K562 (cell line): Measurements from ENCODE around the gene ZDHHC14. TPM values are rescaled to one million over a fixed set of nuclear protein-coding genes. Genes with fewer than 3 reads are reported as not detected.

Source experiments
- ATAC-seq: fragments of 200-7000 bp; cut with Tn5 transposase; 3 replicates; pipeline ENCODE4 v1.9.1; 2020; ENCODE audit warnings: moderate library complexity
- BruUV-seq: library from RNA; stranded (reverse); fragments of 400-500 nt; replicated peaks from 2 replicates; lab custom pipeline; 2021; lab: Mats Ljungman, UMichigan
- CTCF ChIA-PET: fragments of 300-600 bp; formaldehyde crosslinking; extraction: SDS; loops from one replicate; lab custom pipeline; 2021; ENCODE audit warnings: low intra/inter-chr PET ratio; lab: Yijun Ruan, JAX
- POLR2A ChIA-PET: fragments of 300-600, 350-650 bp; sonication (Branson Sonifier 250); formaldehyde crosslinking; extraction: SDS; loops from one replicate; lab custom pipeline; 2021; ENCODE audit warnings: antibody characterized with exemption, inconsistent platforms; lab: Yijun Ruan, JAX
- DNase-seq, 4 experiments: peaks; one replicate each; pipeline versions ENCODE4 v3.0.0 to v3.0.0-alpha.2; 2011 to 2018; ENCODE audit warnings: low spot score in 3 of 4, mixed read lengths in 3 of 4; ENCODE audit errors: extremely low read depth in 1 of 4
- FAIRE-seq: peaks from 2 replicates; lab custom pipeline; 2011; peaks lifted over from hg19 to GRCh38; lab: Jason Lieb, UNC
- H2AFZ ChIP-seq: 2 replicates; pipeline ENCODE4 v1.6.0; 2011; ENCODE audit warnings: low read depth, low read length, control low read depth, inconsistent platforms
- H3K27ac ChIP-seq: fragments of 200-600 bp; 3 replicates; pipeline ENCODE4 v1.8.0; 2011; ENCODE audit warnings: low read depth, mild to moderate bottlenecking, control low read depth, inconsistent platforms, low read length, moderate library complexity, mixed read lengths; ENCODE audit errors: extremely low read depth
- H3K27me3 ChIP-seq, 2 experiments: fragments of 300-600 bp in 1 of 2; 2 replicates in 1 of 2; 3 replicates in 1 of 2; pipeline versions ENCODE4 v1.6.0 to v1.8.0; 2011; ENCODE audit warnings: inconsistent platforms in 2 of 2, low read length in 2 of 2, mild to moderate bottlenecking in 1 of 2, mixed read lengths in 1 of 2, moderate library complexity in 1 of 2; ENCODE audit not compliant: control insufficient read depth in 2 of 2, insufficient read depth in 2 of 2
- H3K36me3 ChIP-seq: fragments of 300-600 bp; 3 replicates; pipeline ENCODE4 v1.8.0; 2011; ENCODE audit warnings: mild to moderate bottlenecking, low read length, inconsistent platforms; ENCODE audit not compliant: control insufficient read depth, insufficient read depth
- H3K4me1 ChIP-seq, 2 experiments: fragments of 200-600 bp in 1 of 2; replicated peaks in 1 of 2; 2 replicates in 1 of 2; 3 replicates in 1 of 2; pipeline versions ENCODE4 v1.5.1 to v1.8.0; 2011; ENCODE audit warnings: inconsistent platforms in 2 of 2, low read length in 2 of 2, mild to moderate bottlenecking in 1 of 2, mixed read lengths in 1 of 2, moderate library complexity in 1 of 2; ENCODE audit not compliant: control insufficient read depth in 2 of 2, insufficient read depth in 2 of 2
- H3K4me2 ChIP-seq: 2 replicates; pipeline ENCODE4 v1.6.1; 2011; ENCODE audit warnings: low read length, control low read depth, inconsistent platforms, mixed read lengths; ENCODE audit not compliant: insufficient read depth
- H3K4me3 ChIP-seq: fragments of 200-600 bp; sonication (generic), shearing (Covaris generic); 2 replicates; pipeline ENCODE4 v1.5.1; 2016; ENCODE audit warnings: control low read depth, inconsistent platforms
- H3K79me2 ChIP-seq: fragments of 200-600 bp; 3 replicates; pipeline ENCODE4 v1.8.0; 2011; ENCODE audit warnings: low read length, inconsistent platforms; ENCODE audit not compliant: control insufficient read depth, insufficient read depth
- H3K9ac ChIP-seq, 2 experiments: 2 replicates each; pipeline versions ENCODE4 v1.6.0 to v1.6.1; 2011; ENCODE audit warnings: low read depth in 2 of 2, low read length in 2 of 2, control low read depth in 1 of 2, inconsistent platforms in 1 of 2, mild to moderate bottlenecking in 1 of 2, mixed read lengths in 1 of 2; ENCODE audit not compliant: insufficient read depth in 1 of 2
- H3K9me1 ChIP-seq: one replicate; pipeline ENCODE4 v1.6.0; 2011; ENCODE audit warnings: inconsistent platforms, mild to moderate bottlenecking, low read length, moderate library complexity; ENCODE audit not compliant: control insufficient read depth, insufficient read depth
- H3K9me3 ChIP-seq: replicated peaks from 2 replicates; pipeline ENCODE4 v1.5.1; 2011; ENCODE audit warnings: low read depth, low read length, inconsistent platforms; ENCODE audit not compliant: control insufficient read depth, insufficient read depth
- H4K20me1 ChIP-seq: replicated peaks from 2 replicates; pipeline ENCODE4 v1.6.1; 2011; ENCODE audit warnings: low read length, inconsistent platforms, mixed read lengths; ENCODE audit not compliant: control insufficient read depth, insufficient read depth
- BCLAF1 ChIP-seq, 2 experiments: fragments of 450-650 bp in 1 of 2; IDR thresholded peaks; 2 replicates each; pipeline ENCODE4 v1.6.1; 2011 to 2017; ENCODE audit warnings: low read depth in 2 of 2, antibody characterized with exemption in 1 of 2, borderline replicate concordance in 1 of 2, low read length in 1 of 2, mild to moderate bottlenecking in 1 of 2, mixed read lengths in 1 of 2; ENCODE audit not compliant: control insufficient read depth in 1 of 2
- CBFA2T2 ChIP-seq: fragments of 450-650 bp; conservative IDR thresholded peaks from 2 replicates; pipeline ENCODE4 v1.6.1; 2017; ENCODE audit warnings: mild to moderate bottlenecking
- ELF4 ChIP-seq: fragments of 450-650 bp; formaldehyde crosslinking; IDR thresholded peaks from 2 replicates; pipeline ENCODE4 v1.4.0; 2022; ENCODE audit warnings: missing genetic modification characterization
- FOXK1 ChIP-seq: sonication (generic); formaldehyde crosslinking; IDR thresholded peaks from 2 replicates; pipeline ENCODE4 v1.8.0; 2022; ENCODE audit warnings: missing genetic modification reagents, mild to moderate bottlenecking, borderline replicate concordance
- HBP1 ChIP-seq: fragments of 450-650 bp; formaldehyde crosslinking; IDR thresholded peaks from 2 replicates; pipeline ENCODE4 v1.4.0; 2022; ENCODE audit warnings: missing genetic modification characterization
- HLTF ChIP-seq: fragments of 450-650 bp; IDR thresholded peaks from 2 replicates; pipeline ENCODE4 v1.6.1; 2016
- KDM4B ChIP-seq, 2 experiments: fragments of 450-650 bp in 1 of 2; sonication (generic) in 1 of 2; IDR thresholded peaks; 2 replicates each; pipeline ENCODE4 v1.6.1; 2016 to 2017; ENCODE audit warnings: borderline replicate concordance in 2 of 2, antibody characterized with exemption in 1 of 2, low read depth in 1 of 2, mild to moderate bottlenecking in 1 of 2
- MAFK ChIP-seq: IDR thresholded peaks from 2 replicates; pipeline ENCODE4 v1.6.1; 2011; ENCODE audit warnings: low read length, improper control_type of control experiment
- MYNN ChIP-seq, 2 experiments: sonication (generic); formaldehyde crosslinking in 1 of 2; IDR thresholded peaks; 2 replicates each; pipeline versions ENCODE4 v1.5.0 to v1.6.1; 2016 to 2020; ENCODE audit warnings: antibody characterized with exemption in 1 of 2, missing genetic modification reagents in 1 of 2
- OTX1 ChIP-seq: fragments of 450-650 bp; formaldehyde crosslinking; IDR thresholded peaks from 2 replicates; pipeline ENCODE4 v1.4.0; 2022; ENCODE audit warnings: mild to moderate bottlenecking
- PHF20 ChIP-seq: fragments of 450-650 bp; IDR thresholded peaks from 2 replicates; pipeline ENCODE4 v1.6.1; 2018; ENCODE audit not compliant: partially characterized antibody
- THRB ChIP-seq: fragments of 450-650 bp; formaldehyde crosslinking; conservative IDR thresholded peaks from 2 replicates; pipeline ENCODE4 v1.4.0; 2022; ENCODE audit warnings: mild to moderate bottlenecking, missing genetic modification characterization
- YBX1 ChIP-seq: fragments of 450-650 bp; IDR thresholded peaks from 2 replicates; pipeline ENCODE4 v1.7.1; 2016; ENCODE audit warnings: mild to moderate bottlenecking
- ZBTB43 ChIP-seq: sonication (generic); formaldehyde crosslinking; IDR thresholded peaks from 2 replicates; pipeline ENCODE4 v1.8.0; 2023; ENCODE audit warnings: mild to moderate bottlenecking, missing genetic modification reagents
- ZEB2 ChIP-seq: fragments of 450-650 bp; IDR thresholded peaks from 2 replicates; pipeline ENCODE4 v1.6.1; 2016
- WGBS: fragments of 100-300 bp; shearing (Covaris generic); methylation state at CpG from one replicate; pipeline ENCODE4 v1.1.6; 2016; ENCODE audit warnings: low coverage, mixed read lengths; ENCODE audit not compliant: insufficient coverage; ENCODE audit errors: missing lambda C conversion rate; 5-methylcytosine and 5-hydroxymethylcytosine counted together
- in situ Hi-C: fragments of 300-500 bp; cut with MboI; formaldehyde crosslinking; loops from 4 replicates; pipeline ENCODE4 v1.15.0; 2018; ENCODE audit warnings: inconsistent platforms, mixed read lengths
- intact Hi-C: fragments of 100-400 bp; cut with micrococcal nuclease; formaldehyde crosslinking; loops from 2 replicates; pipeline ENCODE4 v1.14.2; 2022
- polyA plus RNA-seq, 8 experiments: library from polyadenylated mRNA; depleted of rRNA in 4 of 8; stranded (reverse) in 5 of 8; unstranded in 3 of 8; fragments of >200 nt; fragmentation: Nextera tagmentation in 2 of 8; fragmentation: Illumina TruSeq in 1 of 8; extraction: Ambion mirVana in 2 of 8; extraction: Trizol in 1 of 8; gene quantifications; 2 replicates each; pipeline versions ENCODE4 v1.2.1 to v1.2.3, GENCODE V29; 2011 to 2014; ENCODE audit warnings: inconsistent platforms in 1 of 8, missing spikeins in 1 of 8
- total RNA-seq, 7 experiments: library from RNA; depleted of rRNA in 6 of 7; stranded (reverse); fragments of >200 nt in 6 of 7; fragmentation: Illumina TruSeq in 2 of 7; extraction: Trizol in 2 of 7; gene quantifications; 2 replicates each; pipeline versions ENCODE4 v1.2.1 to v1.2.3, GENCODE V29; 2011 to 2021; ENCODE audit warnings: low replicate concordance in 1 of 7

ZDHHC14 gene
- total and polyA plus RNA-seq, 9 of the 15 experiments (the other 6 are each of a cell fraction or from before 2014, with no cell fraction given): 0.92 to 23.1 (median 13.8) TPM

GRCh38 chr6:157630463-157631080 is 249.6 kb downstream of the ZDHHC14 start:
- Histone ChIP-seq H3K27me3 (no peaks in the 10 kb centered on the region; a peak in 1 of 5 replicates), H3K36me3 (peaks cover 20% of the 10 kb centered on the region), H3K79me2 (no peaks in the 10 kb centered on the region), H3K9me3 (no peaks in the 10 kb centered on the region), H4K20me1 (no peaks in the 10 kb centered on the region), H2AFZ (no peak overlapping the region), H3K9me1 (peaks cover 2% of the 10 kb centered on the region), H3K9ac (no peak overlapping the region), H3K4me2 (no peak overlapping the region), H3K4me1 (peaks cover 5 to 11% of the 10 kb centered on the region in 2 experiments), H3K27ac (no peak overlapping the region), H3K4me3 (no peak overlapping the region)
- DNase-seq: no peak
- WGBS: 73% methylated on average over 5 of the region's 5 CpGs
- BruUV-seq: TSS peak; percentile 23
- ChIA-PET CTCF (no interaction called here), POLR2A (no interaction called here)
- no peak for ATAC-seq
- intact Hi-C loops (no loop called here), in situ Hi-C loops (no loop called here)
- peak; percentile 75 for FAIRE-seq
- TF ChIP-seq YBX1 (peak; percentile 4; the same call in 1 of the 2 replicates), HLTF (peak; percentile 39; the same call in 1 of the 2 replicates), THRB (0 out of 2 replicates have a peak, but pooled peaks have one; percentile 43), ZBTB43 (CRISPR knock-in tag) (peak; percentile 98), BCLAF1 (IDR thresholded peaks at IDR 0.05; ENCODE audit: borderline replicate concordance in 1 of 2, control insufficient read depth in 1 of 2, low read depth in 2 of 2, low read length in 1 of 2) (peak in 1 of 2 experiments; percentile 30; a peak in 1 of 4 replicates), ZEB2 (no peak), CBFA2T2 (no peak), KDM4B (IDR thresholded peaks at IDR 0.05; ENCODE audit: borderline replicate concordance in 2 of 2, low read depth in 1 of 2) (no peak), MAFK (no peak), FOXK1 (CRISPR knock-in tag) (peak; percentile 74; the same call in 1 of the 2 replicates), ELF4 (peak; percentile 69; the same call in 1 of the 2 replicates), MYNN (IDR thresholded peaks at IDR 0.05) (0 out of 2 replicates have a peak, but pooled peaks have one; percentile 28), MYNN (CRISPR knock-in tag; IDR thresholded peaks at IDR 0.05) (no peak), PHF20 (peak; percentile 14), HBP1 (CRISPR knock-in tag) (peak; percentile 42; the same call in 1 of the 2 replicates), OTX1 (CRISPR knock-in tag) (peak; percentile 7; the same call in 1 of the 2 replicates)
